Testis (tissue), 3 donors: Measurements from ENCODE around the gene RNF217. TPM values are rescaled to one million over a fixed set of nuclear protein-coding genes. Genes with fewer than 3 reads are reported as not detected.

Source experiments
- DNase-seq: peaks from one replicate; pipeline ENCODE4 v3.0.0-alpha.2; 2019
- H3K27ac ChIP-seq, 2 donors: fragments of 200-600 bp; sonication (generic); one replicate each; pipeline ENCODE4 v1.5.1; 2019
- H3K27me3 ChIP-seq: fragments of 200-600 bp; sonication (generic); one replicate; pipeline ENCODE4 v1.5.1; 2019
- H3K36me3 ChIP-seq: fragments of 200-600 bp; sonication (generic); one replicate; pipeline ENCODE4 v1.5.1; 2017; ENCODE audit warnings: low read depth; ENCODE audit errors: missing control alignments
- H3K4me1 ChIP-seq: fragments of 200-600 bp; sonication (generic); one replicate; pipeline ENCODE4 v1.5.1; 2019
- H3K4me3 ChIP-seq, 2 donors: fragments of 200-600 bp; sonication (generic); one replicate each; pipeline ENCODE4 v1.5.1; 2017 to 2019
- H3K9me3 ChIP-seq: fragments of 200-600 bp; sonication (generic); one replicate; pipeline ENCODE4 v1.5.1; 2017
- POLR2A ChIP-seq: fragments of 450-650 bp; IDR thresholded peaks from one replicate; pipeline ENCODE4 v1.6.1; 2017; ENCODE audit warnings: antibody characterized with exemption, mild to moderate bottlenecking, moderate library complexity
- WGBS, 2 donors: methylation state at CpG; one replicate each; pipeline ENCODE4 v1.1.5; 2018; 5-methylcytosine and 5-hydroxymethylcytosine counted together
- intact Hi-C: fragments of 100-400 bp; cut with DNase I; formaldehyde crosslinking; loops from one replicate; pipeline ENCODE4 v1.15.1; 2023; ENCODE audit warnings: low total_unique reads
- polyA plus RNA-seq: library from polyadenylated mRNA; stranded (reverse); fragments of 350-450 nt; fragmentation: Illumina TruSeq; extraction: RNeasy Lipid Tissue Mini Kit (QIAGEN cat#74804); gene quantifications from one replicate; pipeline ENCODE4 v1.2.3, GENCODE V29; 2014; ENCODE audit warnings: low read depth, low replicate concordance; ENCODE audit not compliant: insufficient read depth
- total RNA-seq, 2 donors: library from RNA; depleted of rRNA; stranded (reverse); fragments of >200 nt; gene quantifications; one replicate each; pipeline ENCODE4 v1.2.3, GENCODE V29; 2016
- TF ChIP-seq, protein P1 (sequence below), 3 experiments: fragments of 450-650 bp in 2 of 3; fragments of 200-600 bp in 1 of 3; sonication (generic) in 1 of 3; IDR thresholded peaks; one replicate each; pipeline ENCODE4 v1.5.1; 2016 to 2019; ENCODE audit warnings: antibody characterized with exemption in 3 of 3, mild to moderate bottlenecking in 2 of 3, moderate library complexity in 1 of 3

RNF217 gene
- total and polyA plus RNA-seq, 3 donors from 2014 or later, result 25.1 to 48.0 (median 33.3) TPM

DNA sequence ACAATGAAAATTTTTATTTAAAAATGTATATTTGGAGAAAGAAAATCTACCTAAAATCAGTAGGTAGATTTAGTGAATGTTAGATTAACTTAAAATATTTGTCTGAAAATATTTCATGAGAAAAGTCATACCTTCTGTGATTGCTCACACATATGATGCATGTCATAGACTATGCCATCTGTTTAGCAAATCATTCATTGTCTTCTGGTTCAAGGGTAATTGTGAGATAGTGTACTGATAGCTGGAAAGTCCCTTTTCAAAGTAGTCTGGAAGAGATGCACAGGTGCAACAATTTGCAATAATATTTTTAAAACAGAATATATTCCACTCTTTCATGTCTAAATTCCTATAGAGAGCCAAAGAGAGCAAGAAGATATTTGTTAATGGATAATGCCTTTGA lies 21.0 kb upstream of the RNF217 start:
- Histone ChIP-seq H3K4me1 (no peaks in the 10 kb centered on the region), H3K9me3 (no peaks in the 10 kb centered on the region), H3K27me3 (no peaks in the 10 kb centered on the region), H3K27ac (no peak overlapping the region), H3K4me3 (no peak overlapping the region), H3K36me3 (no peaks in the 10 kb centered on the region)
- TF ChIP-seq, protein P1, sequence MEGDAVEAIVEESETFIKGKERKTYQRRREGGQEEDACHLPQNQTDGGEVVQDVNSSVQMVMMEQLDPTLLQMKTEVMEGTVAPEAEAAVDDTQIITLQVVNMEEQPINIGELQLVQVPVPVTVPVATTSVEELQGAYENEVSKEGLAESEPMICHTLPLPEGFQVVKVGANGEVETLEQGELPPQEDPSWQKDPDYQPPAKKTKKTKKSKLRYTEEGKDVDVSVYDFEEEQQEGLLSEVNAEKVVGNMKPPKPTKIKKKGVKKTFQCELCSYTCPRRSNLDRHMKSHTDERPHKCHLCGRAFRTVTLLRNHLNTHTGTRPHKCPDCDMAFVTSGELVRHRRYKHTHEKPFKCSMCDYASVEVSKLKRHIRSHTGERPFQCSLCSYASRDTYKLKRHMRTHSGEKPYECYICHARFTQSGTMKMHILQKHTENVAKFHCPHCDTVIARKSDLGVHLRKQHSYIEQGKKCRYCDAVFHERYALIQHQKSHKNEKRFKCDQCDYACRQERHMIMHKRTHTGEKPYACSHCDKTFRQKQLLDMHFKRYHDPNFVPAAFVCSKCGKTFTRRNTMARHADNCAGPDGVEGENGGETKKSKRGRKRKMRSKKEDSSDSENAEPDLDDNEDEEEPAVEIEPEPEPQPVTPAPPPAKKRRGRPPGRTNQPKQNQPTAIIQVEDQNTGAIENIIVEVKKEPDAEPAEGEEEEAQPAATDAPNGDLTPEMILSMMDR (IDR thresholded peaks at IDR 0.05), result no peak
- no peak for TF ChIP-seq POLR2A
- intact Hi-C loops, result no loop called here
- no peak for DNase-seq

DNA sequence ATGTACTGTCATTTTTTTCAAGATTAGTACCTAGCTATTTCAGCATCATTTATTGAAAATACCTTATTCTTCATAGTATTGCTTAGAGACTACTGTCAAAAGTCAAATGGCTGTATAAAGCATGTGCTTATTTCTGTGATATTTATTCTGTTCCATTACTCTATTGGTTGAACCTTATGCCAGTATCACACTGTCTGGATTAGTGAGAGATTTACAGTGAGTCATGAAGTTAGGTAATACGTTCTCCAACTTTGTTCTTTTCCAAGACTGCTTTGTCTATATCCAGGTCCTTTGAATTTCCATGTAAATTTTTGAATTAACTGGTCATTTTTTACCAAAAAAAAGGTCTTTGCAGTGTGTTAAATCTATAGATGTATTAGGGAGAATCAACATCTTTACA lies 18.6 kb upstream of the RNF217 start:
- TF ChIP-seq POLR2A, result no peak
- 87 to 97% methylated on average over 1 of the region's 1 CpG for WGBS, 2 donors
- Histone ChIP-seq H3K27me3 (no peaks in the 10 kb centered on the region), H3K4me3 (no peak overlapping the region), H3K9me3 (no peaks in the 10 kb centered on the region), H3K27ac (no peak overlapping the region), H3K4me1 (no peaks in the 10 kb centered on the region), H3K36me3 (no peaks in the 10 kb centered on the region)
- DNase-seq, result no peak
- intact Hi-C loops, result no loop called here

DNA sequence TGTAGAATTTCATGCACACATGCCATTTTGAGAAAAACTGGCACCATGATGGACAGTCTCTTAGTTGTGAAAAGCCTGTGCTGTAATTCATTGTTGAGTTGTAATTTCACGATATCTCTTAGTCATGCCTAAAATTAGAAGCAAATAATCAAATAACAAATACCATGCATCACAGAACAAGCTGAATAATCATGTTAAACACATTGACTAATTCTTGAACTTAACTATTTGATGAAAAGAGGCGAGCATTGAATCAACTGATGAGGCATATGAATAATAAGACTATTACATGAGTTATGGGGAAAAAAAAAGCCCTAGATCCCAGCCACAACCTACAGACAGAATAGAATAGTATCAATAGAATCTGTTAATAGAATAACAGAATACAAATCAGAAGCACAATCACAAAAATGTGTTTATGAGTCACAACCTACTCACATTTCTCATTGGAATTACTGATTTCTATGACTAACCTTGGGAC lies 14.2 kb upstream of the RNF217 start:
- DNase-seq, result no peak
- Histone ChIP-seq H3K27me3 (no peaks in the 10 kb centered on the region), H3K4me1 (no peaks in the 10 kb centered on the region), H3K27ac (no peak overlapping the region), H3K36me3 (no peaks in the 10 kb centered on the region), H3K9me3 (no peaks in the 10 kb centered on the region), H3K4me3 (no peak overlapping the region)
- intact Hi-C loops, result no loop called here
- 82 to 92% methylated on average over 2 of the region's 2 CpGs for WGBS, 2 donors
- no peak for TF ChIP-seq POLR2A
- TF ChIP-seq, protein P1 (IDR thresholded peaks at IDR 0.05), result no peak

DNA sequence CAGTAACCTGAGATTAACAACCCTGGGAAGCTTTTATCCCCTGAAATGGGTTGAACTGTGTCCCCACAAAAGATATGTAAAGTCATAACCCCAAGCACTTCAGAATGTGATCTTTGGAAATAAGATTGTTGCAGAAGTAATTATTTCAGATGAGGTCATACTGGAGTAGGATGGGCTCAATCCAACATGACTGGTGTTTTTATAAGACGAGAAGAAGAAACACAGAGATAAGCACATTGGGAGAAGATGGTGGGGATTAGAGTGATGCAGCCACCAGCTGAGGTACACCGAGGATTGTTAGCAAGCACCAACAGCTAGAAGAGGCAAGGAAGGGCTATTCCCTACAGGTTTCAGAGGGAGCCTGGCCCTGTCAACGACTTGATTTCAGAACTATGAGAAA lies 12.5 kb upstream of the RNF217 start:
- Histone ChIP-seq H3K36me3 (no peaks in the 10 kb centered on the region), H3K4me1 (no peaks in the 10 kb centered on the region), H3K27ac (no peak overlapping the region), H3K27me3 (no peaks in the 10 kb centered on the region), H3K4me3 (no peak overlapping the region), H3K9me3 (no peaks in the 10 kb centered on the region)
- WGBS, 2 donors, result 63 to 68% methylated on average over 3 of the region's 3 CpGs
- TF ChIP-seq POLR2A, result no peak
- TF ChIP-seq, protein P1 (IDR thresholded peaks at IDR 0.05), result no peak
- DNase-seq, result no peak
- intact Hi-C loops, result no loop called here

DNA sequence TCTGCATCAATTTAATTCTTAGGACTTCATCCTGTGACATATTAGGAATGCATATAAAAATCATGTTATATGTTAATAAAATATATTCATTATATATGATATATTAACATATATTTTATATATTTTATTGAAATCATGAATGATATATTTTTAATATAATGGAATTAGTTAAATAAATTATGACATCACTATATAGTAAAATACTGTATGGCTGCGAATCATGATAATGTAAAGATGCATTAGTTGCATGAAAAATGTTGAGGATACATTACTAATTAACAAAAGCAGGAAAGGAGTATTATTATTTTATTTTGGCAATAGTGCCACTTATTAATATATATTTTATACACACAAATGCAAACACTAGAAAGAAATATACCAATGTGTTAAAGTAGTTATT lies 8.4 kb upstream of the RNF217 start:
- WGBS, 2 donors, result 93 to 100% methylated on average over 1 of the region's 1 CpG
- no peak for DNase-seq
- Histone ChIP-seq H3K9me3 (no peaks in the 10 kb centered on the region), H3K27ac (no peak overlapping the region), H3K36me3 (no peaks in the 10 kb centered on the region), H3K4me1 (no peaks in the 10 kb centered on the region), H3K4me3 (no peak overlapping the region), H3K27me3 (no peaks in the 10 kb centered on the region)
- intact Hi-C loops, result no loop called here
- TF ChIP-seq POLR2A, result no peak
- TF ChIP-seq, protein P1 (IDR thresholded peaks at IDR 0.05), result no peak
